ENCODE results near the gene AMFR. TPM values are rescaled to one million over a fixed set of nuclear protein-coding genes. Genes with fewer than 3 reads are reported as not detected.

AMFR gene
- total RNA-seq, 1 experiment from 2014 or later, result 25.6 TPM

DNA sequence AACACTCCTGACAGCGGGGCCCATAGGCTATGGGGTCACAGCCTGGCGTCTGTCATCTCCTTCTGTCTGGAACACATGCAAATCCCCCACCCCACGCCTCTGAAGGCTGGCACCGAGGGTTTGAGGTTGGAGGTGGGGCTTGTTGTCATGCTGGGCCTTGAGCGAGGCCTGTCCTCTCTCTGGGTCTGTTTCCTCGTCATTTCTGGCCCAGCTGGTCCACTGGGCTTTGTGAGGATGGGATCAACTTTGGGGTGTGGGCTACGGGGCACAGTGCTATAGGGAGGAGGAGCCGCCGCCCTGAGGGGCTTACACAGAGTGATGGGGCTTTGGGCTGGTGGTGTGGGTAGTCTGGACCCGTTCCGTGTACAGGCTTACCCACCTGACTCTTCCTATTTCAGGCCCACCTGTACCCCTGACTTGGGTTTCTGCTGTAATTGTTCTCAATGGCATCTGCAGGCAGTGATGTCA lies 87.5 kb downstream of the AMFR start:
- Histone ChIP-seq H3K79me2 (ENCODE audit: insufficient read depth, low read length) (no peaks in the 10 kb centered on the region), H2BK5ac (ENCODE audit: insufficient read length, low read length) (no peak overlapping the region), H3K14ac (ENCODE audit: insufficient read depth, low read length) (no peak overlapping the region; the same call in 1 of the 2 replicates), H4K5ac (ENCODE audit: insufficient read length, low read depth, low read length) (no peak overlapping the region), H3K4ac (ENCODE audit: low read depth, low read length) (no peak overlapping the region), H3K23ac (ENCODE audit: insufficient read length, low read depth, low read length) (no peak overlapping the region), H2BK120ac (ENCODE audit: low read depth, low read length, poor library complexity, severe bottlenecking) (no peak overlapping the region), H3K79me1 (ENCODE audit: insufficient read depth, low read depth, low read length, poor library complexity, severe bottlenecking) (no peaks in the 10 kb centered on the region), H3K56ac (ENCODE audit: insufficient read length, low read depth, low read length) (no peak overlapping the region), H3K9ac (ENCODE audit: extremely low read depth, insufficient read length, low read length) (no peak overlapping the region), H2AFZ (ENCODE audit: low read length) (no peak overlapping the region), H2BK20ac (ENCODE audit: low read depth, low read length, poor library complexity, severe bottlenecking) (no peak overlapping the region), H3K27ac (ENCODE audit: insufficient read length, low read depth, low read length) (no peak overlapping the region), H2BK12ac (ENCODE audit: insufficient read length, low read depth, low read length) (no peak overlapping the region), H3K23me2 (ENCODE audit: insufficient read length, low read depth, low read length, poor library complexity, severe bottlenecking) (no peaks in the 10 kb centered on the region), H3T11ph (ENCODE audit: low read length) (no peak overlapping the region), H3K18ac (ENCODE audit: insufficient read length, low read depth, low read length) (no peak overlapping the region), H3K27me3 (ENCODE audit: insufficient read depth, low read length) (no peaks in the 10 kb centered on the region), H2AK5ac (ENCODE audit: insufficient read length, low read length) (no peak overlapping the region), H2BK15ac (ENCODE audit: low read depth, low read length) (no peak overlapping the region), H3K9me3 (ENCODE audit: control insufficient read depth, low read depth, low read length) (no peaks in the 10 kb centered on the region), H4K20me1 (ENCODE audit: control insufficient read depth, insufficient read depth, insufficient read length) (no peaks in the 10 kb centered on the region), H4K8ac (replicated peaks; ENCODE audit: insufficient read length, low read depth, low read length) (no peak overlapping the region), H3K4me2 (ENCODE audit: insufficient read depth, insufficient read length, low read length) (no peak overlapping the region), H3K4me1 (ENCODE audit: insufficient read depth, low read length) (no peaks in the 10 kb centered on the region), H4K91ac (ENCODE audit: insufficient read length, low read depth, low read length) (no peak overlapping the region)
- Mint-ChIP-seq H3K27ac (0 out of 7 replicates have a peak overlapping the region, but pooled peaks of 1 of the 3 experiments have one; percentile 39), H3K4me3 (no peak overlapping the region), H3K36me3 (ENCODE audit: insufficient read depth in 1 of 3, low read depth in 3 of 3) (peaks cover 0 to 3% (median 0%) of the 10 kb centered on the region in 3 experiments; a peak in 4 of 7 replicates), H3K4me1 (no peaks in the 10 kb centered on the region), H3K9me3 (no peaks in the 10 kb centered on the region), H3K27me3 (ENCODE audit: low read depth) (no peaks in the 10 kb centered on the region)
- no CpG with 5 or more reads among the region's 11 CpGs for WGBS (ENCODE audit: extremely low coverage, insufficient read length, low lambda C conversion rate)
- DNase-seq, result no peak
- TF ChIP-seq, protein P1, sequence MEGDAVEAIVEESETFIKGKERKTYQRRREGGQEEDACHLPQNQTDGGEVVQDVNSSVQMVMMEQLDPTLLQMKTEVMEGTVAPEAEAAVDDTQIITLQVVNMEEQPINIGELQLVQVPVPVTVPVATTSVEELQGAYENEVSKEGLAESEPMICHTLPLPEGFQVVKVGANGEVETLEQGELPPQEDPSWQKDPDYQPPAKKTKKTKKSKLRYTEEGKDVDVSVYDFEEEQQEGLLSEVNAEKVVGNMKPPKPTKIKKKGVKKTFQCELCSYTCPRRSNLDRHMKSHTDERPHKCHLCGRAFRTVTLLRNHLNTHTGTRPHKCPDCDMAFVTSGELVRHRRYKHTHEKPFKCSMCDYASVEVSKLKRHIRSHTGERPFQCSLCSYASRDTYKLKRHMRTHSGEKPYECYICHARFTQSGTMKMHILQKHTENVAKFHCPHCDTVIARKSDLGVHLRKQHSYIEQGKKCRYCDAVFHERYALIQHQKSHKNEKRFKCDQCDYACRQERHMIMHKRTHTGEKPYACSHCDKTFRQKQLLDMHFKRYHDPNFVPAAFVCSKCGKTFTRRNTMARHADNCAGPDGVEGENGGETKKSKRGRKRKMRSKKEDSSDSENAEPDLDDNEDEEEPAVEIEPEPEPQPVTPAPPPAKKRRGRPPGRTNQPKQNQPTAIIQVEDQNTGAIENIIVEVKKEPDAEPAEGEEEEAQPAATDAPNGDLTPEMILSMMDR (conservative IDR thresholded peaks at IDR 0.05), result no peak
